Natural killer cell treated with Interleukin-12 subunit alpha and Interleukin-12 subunit beta and Interleukin-15 and Interleukin-18, amount 100 ng/mL, for 72 hours (primary cell): ENCODE data around the gene DCLK1. TPM values are rescaled to one million over a fixed set of nuclear protein-coding genes. Genes with fewer than 3 reads are reported as not detected.
A peak's percentile ranks its signal among the peaks of the same experiment; 100 is the strongest.

ENCODE experiments used
- ATAC-seq, 2 donors: fragments of 150-1000 bp; cut with Tn5 transposase in 1 of 2; sonication (Bioruptor Pico), chemical (Tn5 transposase) in 1 of 2; 2 replicates each; pipeline ENCODE4 v1.10.0; 2021
- DNase-seq: peaks from one replicate; pipeline ENCODE4 v3.0.0; 2022; ENCODE audit warnings: low spot score
- H3K27ac Mint-ChIP-seq, 2 donors: 1 replicate in 1 of 2; 2 replicates in 1 of 2; pipeline ENCODE4 v1.8.0; 2022; ENCODE audit warnings: mixed read lengths in 2 of 2, mild to moderate bottlenecking in 1 of 2, moderate library complexity in 1 of 2
- H3K27me3 Mint-ChIP-seq, 2 donors: 1 replicate in 1 of 2; 2 replicates in 1 of 2; pipeline ENCODE4 v1.8.0; 2022; ENCODE audit warnings: mixed read lengths in 2 of 2
- H3K36me3 Mint-ChIP-seq: one replicate; pipeline ENCODE4 v1.8.0; 2022; ENCODE audit warnings: mixed read lengths
- H3K4me1 Mint-ChIP-seq, 2 donors: 1 replicate in 1 of 2; 2 replicates in 1 of 2; pipeline ENCODE4 v1.8.0; 2022; ENCODE audit warnings: low read depth in 2 of 2, mixed read lengths in 2 of 2, mild to moderate bottlenecking in 1 of 2
- H3K4me3 Mint-ChIP-seq: one replicate; pipeline ENCODE4 v1.8.0; 2022; ENCODE audit warnings: mixed read lengths
- H3K9me3 Mint-ChIP-seq: 2 replicates; pipeline ENCODE4 v1.8.0; 2022; ENCODE audit warnings: mixed read lengths
- total RNA-seq, 2 donors: library from RNA; stranded (reverse); gene quantifications; one replicate each; pipeline ENCODE4 v1.2.3, GENCODE V29; 2022

DCLK1 gene
- total RNA-seq, 2 donors from 2014 or later: not detected

- Mint-ChIP-seq H3K4me3 (no peak overlapping the region), H3K36me3 (no peaks in the 10 kb centered on the region), H3K27ac (no peak overlapping the region), H3K9me3 (peaks cover 3% of the 10 kb centered on the region), H3K4me1 (no peaks in the 10 kb centered on the region), H3K27me3 (no peaks in the 10 kb centered on the region)
- ATAC-seq: no peak
- DNase-seq: no peak
Observed at GRCh38 chr13:35765941-35766340, 365.2 kb downstream of the DCLK1 start.

- ATAC-seq (no peak), DNase-seq (no peak)
- no peaks in the 10 kb centered on the region for H3K4me1 Mint-ChIP-seq
- H3K27me3 Mint-ChIP-seq: no peaks in the 10 kb centered on the region
- H3K9me3 Mint-ChIP-seq: peaks cover 3% of the 10 kb centered on the region
- H3K4me3 Mint-ChIP-seq: no peak overlapping the region
- H3K27ac Mint-ChIP-seq: no peak overlapping the region
- no peaks in the 10 kb centered on the region for H3K36me3 Mint-ChIP-seq
Observed at GRCh38 chr13:35765366-35765765, 365.8 kb downstream of the DCLK1 start.

GRCh38 chr13:35764326-35765015 is 366.7 kb downstream of the DCLK1 start:
- Mint-ChIP-seq H3K36me3 (no peaks in the 10 kb centered on the region), H3K9me3 (peaks cover 8% of the 10 kb centered on the region), H3K27me3 (no peaks in the 10 kb centered on the region), H3K4me3 (no peak overlapping the region), H3K4me1 (no peaks in the 10 kb centered on the region), H3K27ac (no peak overlapping the region)
- peak in 1 of 2 donors; percentile 29 for ATAC-seq
- no peak for DNase-seq

DNA sequence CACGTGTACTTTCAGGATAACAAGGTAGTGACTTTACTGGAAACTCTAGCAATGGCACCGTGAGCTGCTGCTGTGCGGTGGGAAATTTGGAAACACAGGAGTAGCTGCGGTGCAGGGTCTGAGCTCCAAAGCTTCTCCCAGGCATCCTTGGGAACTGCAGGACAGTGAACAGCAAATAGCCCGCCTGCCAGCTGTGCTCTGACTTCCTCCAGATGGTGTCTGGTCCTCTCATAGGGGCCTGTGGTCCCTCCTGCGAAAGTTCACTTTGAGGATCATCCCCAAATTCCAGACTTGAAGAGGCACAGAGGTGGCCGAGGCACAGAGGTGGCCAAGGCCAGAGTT is 367.4 kb downstream of the DCLK1 start:
- Mint-ChIP-seq H3K27ac (no peak overlapping the region), H3K4me1 (no peaks in the 10 kb centered on the region)
- DNase-seq: no peak

DNA sequence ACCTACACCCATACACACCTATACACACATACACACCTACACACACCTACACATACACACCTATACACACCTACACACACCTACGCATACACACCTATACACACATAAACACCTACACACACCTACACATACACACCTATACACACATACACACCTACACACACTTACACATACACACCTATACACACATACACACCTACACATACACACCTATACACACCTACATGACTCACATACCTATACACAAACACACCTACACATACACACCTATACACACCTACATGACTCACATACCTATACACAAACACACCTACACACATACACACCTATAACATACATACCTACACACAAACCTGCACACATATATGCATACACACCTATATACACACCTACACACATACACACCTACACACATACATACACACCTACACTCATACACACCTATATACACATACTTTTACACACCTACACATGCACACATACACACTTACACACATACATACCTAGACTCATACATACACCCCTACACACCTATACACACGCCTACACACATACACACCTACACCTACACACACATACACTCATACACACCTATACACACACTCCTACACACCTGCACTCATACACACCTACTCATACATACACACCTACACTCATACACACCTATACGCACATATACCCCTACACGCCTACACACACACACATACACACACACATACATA is 368.0 kb downstream of the DCLK1 start:
- Mint-ChIP-seq H3K4me1 (no peaks in the 10 kb centered on the region), H3K27ac (no peak overlapping the region), H3K9me3 (peaks cover 11% of the 10 kb centered on the region), H3K4me3 (no peak overlapping the region), H3K27me3 (no peaks in the 10 kb centered on the region), H3K36me3 (no peaks in the 10 kb centered on the region)
- peak in 1 of 2 donors; percentile 26 for ATAC-seq
- no peak for DNase-seq

More for the DNA sequence above, 367.4 kb downstream of the DCLK1 start:
- no peak for ATAC-seq
- no peaks in the 10 kb centered on the region for H3K27me3 Mint-ChIP-seq
- H3K9me3 Mint-ChIP-seq: peaks cover 11% of the 10 kb centered on the region
- no peak overlapping the region for H3K4me3 Mint-ChIP-seq
- H3K36me3 Mint-ChIP-seq: no peaks in the 10 kb centered on the region

- Mint-ChIP-seq H3K27me3 (no peaks in the 10 kb centered on the region), H3K4me3 (no peak overlapping the region), H3K36me3 (no peaks in the 10 kb centered on the region), H3K4me1 (no peaks in the 10 kb centered on the region), H3K27ac (no peak overlapping the region), H3K9me3 (peaks cover 10% of the 10 kb centered on the region)
- DNase-seq (no peak), ATAC-seq (no peak)
Observed at GRCh38 chr13:35761440-35762252, 369.5 kb downstream of the DCLK1 start.

- Mint-ChIP-seq H3K4me3 (no peak overlapping the region), H3K36me3 (no peaks in the 10 kb centered on the region), H3K27ac (no peak overlapping the region), H3K27me3 (no peaks in the 10 kb centered on the region), H3K9me3 (peaks cover 11% of the 10 kb centered on the region), H3K4me1 (no peaks in the 10 kb centered on the region)
- ATAC-seq (no peak), DNase-seq (no peak)
Observed at GRCh38 chr13:35760735-35761281, 370.4 kb downstream of the DCLK1 start.

- DNase-seq (no peak), ATAC-seq (no peak)
- peaks cover 8% of the 10 kb centered on the region for H3K9me3 Mint-ChIP-seq
- H3K36me3 Mint-ChIP-seq: no peaks in the 10 kb centered on the region
- H3K4me1 Mint-ChIP-seq: no peaks in the 10 kb centered on the region
- no peaks in the 10 kb centered on the region for H3K27me3 Mint-ChIP-seq
- no peak overlapping the region for H3K4me3 Mint-ChIP-seq
- H3K27ac Mint-ChIP-seq: no peak overlapping the region
Observed at GRCh38 chr13:35747594-35747993, 383.6 kb downstream of the DCLK1 start.

GRCh38 chr13:35744566-35745178 is 386.5 kb downstream of the DCLK1 start:
- DNase-seq: no peak
- Mint-ChIP-seq H3K9me3 (peaks cover 7% of the 10 kb centered on the region), H3K27ac (no peak overlapping the region), H3K4me3 (no peak overlapping the region), H3K4me1 (no peaks in the 10 kb centered on the region), H3K27me3 (no peaks in the 10 kb centered on the region), H3K36me3 (no peaks in the 10 kb centered on the region)
- no peak for ATAC-seq

- Mint-ChIP-seq H3K4me1 (no peaks in the 10 kb centered on the region), H3K4me3 (no peak overlapping the region), H3K27me3 (no peaks in the 10 kb centered on the region), H3K27ac (no peak overlapping the region), H3K36me3 (no peaks in the 10 kb centered on the region), H3K9me3 (peaks cover 5% of the 10 kb centered on the region)
- no peak for DNase-seq
- ATAC-seq: no peak
Observed at GRCh38 chr13:35744144-35744543, 387.0 kb downstream of the DCLK1 start.

- DNase-seq: no peak
- no peaks in the 10 kb centered on the region for H3K27me3 Mint-ChIP-seq
- no peaks in the 10 kb centered on the region for H3K4me1 Mint-ChIP-seq
- no peaks in the 10 kb centered on the region for H3K36me3 Mint-ChIP-seq
- no peak overlapping the region for H3K4me3 Mint-ChIP-seq
- no peak for ATAC-seq
- H3K9me3 Mint-ChIP-seq: no peaks in the 10 kb centered on the region
- H3K27ac Mint-ChIP-seq: no peak overlapping the region
Observed at GRCh38 chr13:35743165-35743564, 388.0 kb downstream of the DCLK1 start.

GRCh38 chr13:35741657-35742056 is 389.5 kb downstream of the DCLK1 start:
- Mint-ChIP-seq H3K4me3 (no peak overlapping the region), H3K9me3 (no peaks in the 10 kb centered on the region), H3K27me3 (no peaks in the 10 kb centered on the region), H3K36me3 (no peaks in the 10 kb centered on the region), H3K4me1 (no peaks in the 10 kb centered on the region), H3K27ac (no peak overlapping the region)
- DNase-seq (no peak), ATAC-seq (no peak)

- Mint-ChIP-seq H3K27ac (no peak overlapping the region), H3K4me3 (no peak overlapping the region), H3K4me1 (no peaks in the 10 kb centered on the region), H3K27me3 (no peaks in the 10 kb centered on the region), H3K9me3 (no peaks in the 10 kb centered on the region), H3K36me3 (no peaks in the 10 kb centered on the region)
- ATAC-seq (no peak), DNase-seq (no peak)
Observed at GRCh38 chr13:35736876-35737275, 394.3 kb downstream of the DCLK1 start.
